ENCODE measurements around the gene TPSB2.

Gene TPSB2

DNA sequence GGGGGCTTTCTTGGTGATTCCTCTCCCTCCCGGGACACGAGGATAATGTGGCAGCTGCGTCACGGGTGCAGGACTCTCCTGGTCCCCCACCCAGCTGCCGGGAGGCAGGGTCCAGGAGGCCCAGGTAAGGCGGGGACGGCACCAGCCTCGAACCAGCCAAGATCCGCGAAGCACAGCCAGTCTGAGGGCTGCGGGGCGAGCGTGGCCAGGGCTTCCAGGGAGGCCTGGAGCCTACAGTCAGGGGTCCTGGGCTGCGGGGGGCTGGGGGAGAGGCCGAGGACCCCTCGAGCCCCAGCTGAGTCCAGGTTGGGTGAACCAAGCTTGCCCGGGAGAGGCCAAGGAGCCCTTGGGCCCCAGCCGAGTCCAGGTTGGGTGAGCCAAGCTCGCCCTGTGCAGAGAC is 35.8 kb upstream of the TPSB2 start:
- TF ChIP-seq, protein P1, sequence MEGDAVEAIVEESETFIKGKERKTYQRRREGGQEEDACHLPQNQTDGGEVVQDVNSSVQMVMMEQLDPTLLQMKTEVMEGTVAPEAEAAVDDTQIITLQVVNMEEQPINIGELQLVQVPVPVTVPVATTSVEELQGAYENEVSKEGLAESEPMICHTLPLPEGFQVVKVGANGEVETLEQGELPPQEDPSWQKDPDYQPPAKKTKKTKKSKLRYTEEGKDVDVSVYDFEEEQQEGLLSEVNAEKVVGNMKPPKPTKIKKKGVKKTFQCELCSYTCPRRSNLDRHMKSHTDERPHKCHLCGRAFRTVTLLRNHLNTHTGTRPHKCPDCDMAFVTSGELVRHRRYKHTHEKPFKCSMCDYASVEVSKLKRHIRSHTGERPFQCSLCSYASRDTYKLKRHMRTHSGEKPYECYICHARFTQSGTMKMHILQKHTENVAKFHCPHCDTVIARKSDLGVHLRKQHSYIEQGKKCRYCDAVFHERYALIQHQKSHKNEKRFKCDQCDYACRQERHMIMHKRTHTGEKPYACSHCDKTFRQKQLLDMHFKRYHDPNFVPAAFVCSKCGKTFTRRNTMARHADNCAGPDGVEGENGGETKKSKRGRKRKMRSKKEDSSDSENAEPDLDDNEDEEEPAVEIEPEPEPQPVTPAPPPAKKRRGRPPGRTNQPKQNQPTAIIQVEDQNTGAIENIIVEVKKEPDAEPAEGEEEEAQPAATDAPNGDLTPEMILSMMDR (IDR thresholded peaks at IDR 0.05; ENCODE audit: borderline replicate concordance, extremely low read depth, low read length, poor library complexity, severe bottlenecking) = no peak
- TF ChIP-seq EZH2 (IDR thresholded peaks at IDR 0.05; ENCODE audit: borderline replicate concordance, low read depth, low read length, severe bottlenecking) = no peak
- H3K36me3 ChIP-seq (ENCODE audit: insufficient read depth, low read length) = no peaks in the 10 kb centered on the region
- no peak for ATAC-seq (ENCODE audit: insufficient read depth, low read depth)

DNA sequence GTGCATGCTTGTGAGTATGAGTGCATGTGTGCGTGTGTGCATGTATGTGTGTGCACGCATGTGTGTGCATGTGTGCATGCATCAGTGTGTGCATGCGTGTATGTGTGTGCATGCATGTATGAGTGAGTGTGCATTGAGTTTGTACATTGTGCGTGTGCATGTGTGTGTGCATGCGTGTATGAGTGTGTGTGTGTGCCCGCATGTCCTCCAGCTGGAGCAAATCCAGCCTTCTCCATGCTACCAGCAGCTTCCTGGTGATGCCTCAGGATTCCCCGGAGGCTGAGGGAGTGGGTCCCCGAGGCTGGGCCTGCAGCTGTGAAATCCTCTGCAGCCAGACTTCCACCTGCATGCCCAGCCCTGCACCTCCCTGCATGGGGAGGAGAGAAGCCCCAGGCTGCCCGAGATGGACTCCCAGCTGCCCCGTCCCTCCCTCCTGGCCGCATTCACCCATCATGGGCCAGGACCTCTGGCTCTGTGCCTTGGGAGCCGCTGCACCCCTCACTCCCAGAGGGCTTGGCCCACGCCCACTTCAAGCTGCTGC is 35.2 kb upstream of the TPSB2 start:
- Histone ChIP-seq H2AFZ (ENCODE audit: low read depth, low read length) (no peak overlapping the region), H3K9ac (ENCODE audit: low read depth, low read length) (no peak overlapping the region), H3K27me3 (ENCODE audit: insufficient read depth, low read length, poor library complexity) (no peaks in the 10 kb centered on the region), H3K4me3 (ENCODE audit: low read depth in 1 of 2, low read length in 2 of 2) (no peak overlapping the region), H3K4me1 (ENCODE audit: insufficient read depth, low read length) (no peaks in the 10 kb centered on the region), H3K79me2 (ENCODE audit: insufficient read depth, low read length) (no peaks in the 10 kb centered on the region), H3K36me3 (ENCODE audit: insufficient read depth, low read length) (no peaks in the 10 kb centered on the region), H3K4me2 (ENCODE audit: insufficient read depth, low read length) (no peak overlapping the region), H4K20me1 (ENCODE audit: insufficient read depth, low read length) (peaks cover 4% of the 10 kb centered on the region; the same call in 1 of the 2 replicates), H3K27ac (ENCODE audit: low read length) (no peak overlapping the region), H3K9me3 (ENCODE audit: insufficient read depth, low read length, severe bottlenecking) (no peaks in the 10 kb centered on the region)
- TF ChIP-seq, protein P1 (IDR thresholded peaks at IDR 0.05; ENCODE audit: borderline replicate concordance, extremely low read depth, low read length, poor library complexity, severe bottlenecking) = no peak
- ATAC-seq (ENCODE audit: insufficient read depth, low read depth) (no peak), DNase-seq (no peak)

More for the DNA sequence above, 35.8 kb upstream of the TPSB2 start:
- Histone ChIP-seq H3K27ac (ENCODE audit: low read length) (no peak overlapping the region), H3K27me3 (ENCODE audit: insufficient read depth, low read length, poor library complexity) (no peaks in the 10 kb centered on the region), H3K9ac (ENCODE audit: low read depth, low read length) (no peak overlapping the region), H3K4me1 (ENCODE audit: insufficient read depth, low read length) (no peaks in the 10 kb centered on the region), H3K9me3 (ENCODE audit: insufficient read depth, low read length, severe bottlenecking) (no peaks in the 10 kb centered on the region), H2AFZ (ENCODE audit: low read depth, low read length) (no peak overlapping the region), H4K20me1 (ENCODE audit: insufficient read depth, low read length) (peaks cover 4% of the 10 kb centered on the region; the same call in 1 of the 2 replicates), H3K79me2 (ENCODE audit: insufficient read depth, low read length) (no peaks in the 10 kb centered on the region), H3K4me2 (ENCODE audit: insufficient read depth, low read length) (no peak overlapping the region), H3K4me3 (ENCODE audit: low read depth in 1 of 2, low read length in 2 of 2) (no peak overlapping the region)
- DNase-seq = no peak

DNA sequence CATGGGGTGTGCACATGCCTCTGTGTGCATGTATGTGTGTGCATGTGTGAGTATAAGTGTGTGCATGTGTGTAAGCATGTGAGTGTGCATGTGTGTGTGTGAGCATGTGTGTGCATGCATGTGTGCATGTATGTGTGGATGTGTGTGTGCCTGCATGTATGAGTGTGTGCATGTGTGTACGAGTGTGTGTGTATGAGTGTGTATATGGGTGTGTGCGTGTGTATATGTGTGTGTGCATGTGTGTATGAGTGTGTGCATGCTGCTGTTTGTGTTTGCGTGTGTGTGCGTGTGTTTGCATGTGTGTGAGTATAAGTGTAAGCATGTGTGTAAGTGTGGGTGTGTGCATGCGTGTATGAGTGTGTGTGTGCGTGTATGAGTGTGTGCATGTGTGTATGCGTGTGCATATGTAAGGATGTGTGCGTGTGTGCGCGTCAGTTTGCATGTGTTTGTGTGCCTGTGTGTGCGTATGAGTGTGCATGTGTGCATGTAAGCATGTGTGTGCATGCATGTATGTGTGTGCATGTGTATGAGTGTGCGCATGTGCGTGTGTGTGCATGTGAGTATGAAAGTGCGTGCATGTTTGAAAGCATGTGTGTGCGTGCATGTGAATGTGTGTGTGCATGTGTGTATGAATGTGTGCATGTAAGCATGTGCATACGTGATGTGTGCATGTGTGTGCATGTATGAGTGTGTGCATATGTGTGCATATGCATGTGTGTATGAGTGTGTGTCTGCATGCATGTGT is 34.5 kb upstream of the TPSB2 start:
- Histone ChIP-seq H3K4me1 (ENCODE audit: insufficient read depth, low read length) (no peaks in the 10 kb centered on the region), H3K79me2 (ENCODE audit: insufficient read depth, low read length) (no peaks in the 10 kb centered on the region), H3K36me3 (ENCODE audit: insufficient read depth, low read length) (no peaks in the 10 kb centered on the region), H3K27ac (ENCODE audit: low read length) (no peak overlapping the region), H2AFZ (ENCODE audit: low read depth, low read length) (no peak overlapping the region), H3K9ac (ENCODE audit: low read depth, low read length) (no peak overlapping the region), H3K4me3 (ENCODE audit: low read depth in 1 of 2, low read length in 2 of 2) (no peak overlapping the region), H3K4me2 (ENCODE audit: insufficient read depth, low read length) (no peak overlapping the region), H3K27me3 (ENCODE audit: insufficient read depth, low read length, poor library complexity) (no peaks in the 10 kb centered on the region), H3K9me3 (ENCODE audit: insufficient read depth, low read length, severe bottlenecking) (no peaks in the 10 kb centered on the region), H4K20me1 (ENCODE audit: insufficient read depth, low read length) (peaks cover 4% of the 10 kb centered on the region; the same call in 1 of the 2 replicates)
- ATAC-seq (ENCODE audit: insufficient read depth, low read depth) = no peak
- TF ChIP-seq EZH2 (IDR thresholded peaks at IDR 0.05; ENCODE audit: borderline replicate concordance, low read depth, low read length, severe bottlenecking) = no peak
- TF ChIP-seq, protein P1 (IDR thresholded peaks at IDR 0.05; ENCODE audit: borderline replicate concordance, extremely low read depth, low read length, poor library complexity, severe bottlenecking) = no peak
- no peak for DNase-seq
